GM18507 (cell line): ENCODE measurements around the gene FES.

Experiments
- DNase-seq: peaks from one replicate; pipeline ENCODE4 v3.0.0; 2011; ENCODE audit warnings: low read depth; ENCODE audit not compliant: insufficient read length; ENCODE audit errors: extremely low spot score
- FAIRE-seq: peaks from 2 replicates; lab custom pipeline; 2011; peaks lifted over from hg19 to GRCh38; lab: Jason Lieb, UNC

Gene FES

GRCh38 chr15:90860450-90860849 is 23.9 kb upstream of the FES start:
- DNase-seq = no peak

GRCh38 chr15:90860942-90861675 is 23.2 kb upstream of the FES start:
- DNase-seq (no peak), FAIRE-seq (no peak)

More at GRCh38 chr15:90860450-90860849, 23.9 kb upstream of the FES start:
- no peak for FAIRE-seq

DNA sequence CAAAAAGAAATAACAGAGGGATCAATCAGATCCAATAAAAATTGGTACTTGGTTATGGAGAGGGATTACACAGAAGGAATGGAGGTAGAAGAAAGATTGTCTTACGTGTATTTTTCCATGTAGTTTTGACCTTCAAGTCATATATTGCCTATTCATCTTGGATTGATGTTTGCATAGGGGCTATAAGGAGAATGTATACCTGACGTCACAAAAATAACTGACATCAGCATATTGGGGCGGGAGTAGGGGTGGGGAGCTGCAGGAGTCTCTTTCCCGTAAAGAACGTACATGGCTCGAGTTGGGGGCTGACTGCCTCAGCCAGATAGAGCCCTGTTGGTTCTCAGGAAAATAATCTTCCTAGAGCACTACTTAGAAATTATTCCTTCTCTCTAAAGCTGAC is 21.8 kb upstream of the FES start:
- no peak for FAIRE-seq
- no peak for DNase-seq

DNA sequence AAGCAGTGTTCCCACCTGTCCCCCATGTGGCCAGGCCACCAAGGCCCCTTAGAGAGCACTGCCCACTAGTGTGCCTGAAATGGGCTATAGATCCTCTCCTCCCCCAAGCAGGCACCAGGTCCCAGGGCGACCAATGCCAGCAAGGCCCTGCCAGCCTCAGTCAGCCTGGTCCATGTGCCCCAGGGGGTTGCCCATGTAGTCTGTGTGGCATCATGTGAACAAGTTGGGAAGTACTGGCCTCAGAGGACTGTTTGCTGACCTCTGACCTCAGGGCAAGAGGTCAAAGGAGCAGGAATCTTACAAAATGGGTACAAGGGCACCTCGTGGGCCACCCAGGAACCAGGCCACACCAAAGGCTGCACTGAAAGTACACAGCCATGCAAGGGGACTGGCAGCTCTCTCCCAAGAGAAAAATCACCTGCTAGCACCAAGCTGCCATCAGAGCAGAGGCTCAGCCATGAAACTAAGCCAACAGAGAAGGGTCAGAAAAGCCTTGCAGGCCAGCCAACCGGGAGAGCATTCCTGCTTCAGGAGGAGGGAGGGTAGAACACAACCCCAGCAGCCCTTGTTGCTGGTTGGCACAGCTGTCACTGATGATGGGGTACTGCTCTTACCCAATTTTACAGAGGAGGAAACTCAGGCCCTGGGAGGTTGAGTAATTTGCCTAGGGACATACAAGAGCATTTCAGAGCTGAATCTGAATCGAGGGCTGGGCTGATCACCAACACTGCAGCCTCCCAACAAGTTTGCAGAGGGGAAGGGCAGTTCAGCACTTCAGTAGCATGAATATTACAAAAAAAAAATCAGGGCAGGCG is 21.1 kb upstream of the FES start:
- no peak for DNase-seq
- no peak for FAIRE-seq

DNA sequence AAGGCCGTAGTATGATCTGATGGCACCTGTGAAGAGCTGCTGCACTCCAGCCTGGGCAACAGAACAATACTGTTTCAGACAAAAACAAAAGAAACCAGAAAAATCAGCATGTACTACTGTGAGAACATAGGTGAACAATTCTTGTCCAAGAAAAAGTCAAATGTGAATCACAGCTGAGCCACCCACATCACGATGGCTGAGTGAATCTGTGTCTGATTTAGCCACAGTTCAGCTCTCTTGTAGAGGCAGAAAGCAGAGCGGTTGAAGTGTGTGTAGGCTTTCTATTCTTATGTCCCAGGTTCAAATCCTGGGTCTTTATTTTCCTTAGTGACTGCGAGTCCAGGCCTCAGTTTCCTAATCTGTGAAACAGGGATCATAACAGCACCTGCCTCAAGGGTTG is 20.3 kb upstream of the FES start:
- no peak for DNase-seq
- no peak for FAIRE-seq

GRCh38 chr15:90864507-90864906 is 19.8 kb upstream of the FES start:
- no peak for FAIRE-seq
- DNase-seq = no peak

- DNase-seq (no peak), FAIRE-seq (no peak)
These were observed 18.6 kb upstream of the FES start for GRCh38 chr15:90865702-90866101.

GRCh38 chr15:90866161-90866715 is 18.1 kb upstream of the FES start:
- no peak for FAIRE-seq

DNA sequence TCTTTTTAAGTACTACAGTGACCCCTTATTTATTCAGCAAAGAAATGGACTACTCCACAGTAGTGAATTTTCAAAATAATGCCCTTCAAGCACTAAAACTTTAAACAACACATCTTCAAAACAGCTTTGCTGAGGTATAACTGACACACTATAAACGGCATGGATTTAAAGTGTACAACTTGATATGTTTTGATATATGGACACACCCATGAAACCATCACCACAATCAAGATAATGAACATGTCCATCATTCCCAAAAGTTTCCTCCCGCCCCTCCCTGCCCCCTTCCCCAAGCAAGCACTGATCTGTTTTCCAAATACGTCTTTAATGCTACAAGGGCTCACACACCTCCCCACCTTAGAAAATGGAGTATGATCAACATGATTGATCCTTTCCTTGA is 17.5 kb upstream of the FES start:
- FAIRE-seq = no peak

More at GRCh38 chr15:90866161-90866715, 18.1 kb upstream of the FES start:
- no peak for DNase-seq

DNA sequence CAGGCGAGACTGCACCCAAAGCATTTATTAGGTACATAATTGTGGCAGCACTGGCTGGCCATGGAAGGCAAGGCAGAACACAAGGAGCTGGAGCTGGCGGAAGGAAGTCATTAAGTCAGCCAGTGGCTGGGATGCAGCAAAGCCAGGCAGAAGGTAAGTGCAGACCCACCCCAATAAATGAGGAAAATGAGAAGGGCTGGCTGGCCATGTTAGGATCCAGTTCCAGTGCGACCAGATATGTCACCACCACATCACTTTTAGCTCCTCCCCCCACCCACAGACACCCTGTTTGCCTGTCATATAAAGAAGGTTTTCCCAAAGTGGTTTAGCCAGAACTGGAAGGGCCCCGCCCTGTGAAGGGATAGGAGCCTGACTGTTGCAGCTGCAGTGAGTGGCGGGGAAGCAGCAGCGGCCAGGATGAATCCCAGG is 16.0 kb upstream of the FES start, which contains the start of gene FURIN:
Gene FURIN, plus strand, starts transcription at position 328 of the 429 bp plus-strand sequence. CDS start 7,153 bp downstream, outside the sequence.
- DNase-seq = no peak
- no peak for FAIRE-seq

More for the DNA sequence above, 17.5 kb upstream of the FES start:
- no peak for DNase-seq

- FAIRE-seq (no peak), DNase-seq (no peak)
These were observed 15.2 kb upstream of the FES start for GRCh38 chr15:90869140-90869541.

DNA sequence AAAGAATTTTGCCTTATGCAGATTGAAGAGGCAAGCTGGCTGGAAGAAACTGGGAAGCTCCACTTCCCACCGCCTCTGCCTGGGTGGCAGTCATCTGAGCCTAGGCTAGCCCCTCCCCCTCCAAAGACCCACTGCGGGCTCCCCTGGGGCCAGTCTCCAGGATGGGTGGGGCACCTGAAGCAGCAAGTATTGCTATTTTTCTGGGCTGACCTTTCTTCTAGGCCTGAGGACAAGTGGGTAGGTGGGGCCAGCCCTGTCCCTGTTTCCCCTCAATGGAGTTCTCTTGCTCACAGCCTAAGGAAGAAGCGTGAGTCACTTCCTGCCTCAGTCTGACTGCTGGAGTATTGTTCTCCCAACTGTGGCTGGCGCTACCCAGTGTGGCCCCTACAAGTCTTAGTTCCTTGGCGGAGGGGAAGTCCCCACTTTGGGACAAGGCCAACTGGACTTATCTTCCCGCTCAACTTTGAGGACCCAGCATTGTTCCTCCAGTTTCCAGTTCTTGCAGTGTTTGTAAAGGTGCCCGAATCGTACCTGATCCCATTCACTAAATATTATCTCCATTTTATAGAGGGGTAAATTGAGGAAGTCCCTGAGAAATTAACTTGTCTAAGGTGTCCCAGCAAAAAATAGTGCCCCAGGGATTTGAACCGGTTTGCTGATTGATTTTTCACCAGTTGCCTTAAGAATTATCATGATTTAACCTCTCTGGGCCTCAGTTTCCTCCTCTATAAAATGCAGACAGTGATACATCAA is 14.5 kb upstream of the FES start:
- DNase-seq (no peak), FAIRE-seq (no peak)

DNA sequence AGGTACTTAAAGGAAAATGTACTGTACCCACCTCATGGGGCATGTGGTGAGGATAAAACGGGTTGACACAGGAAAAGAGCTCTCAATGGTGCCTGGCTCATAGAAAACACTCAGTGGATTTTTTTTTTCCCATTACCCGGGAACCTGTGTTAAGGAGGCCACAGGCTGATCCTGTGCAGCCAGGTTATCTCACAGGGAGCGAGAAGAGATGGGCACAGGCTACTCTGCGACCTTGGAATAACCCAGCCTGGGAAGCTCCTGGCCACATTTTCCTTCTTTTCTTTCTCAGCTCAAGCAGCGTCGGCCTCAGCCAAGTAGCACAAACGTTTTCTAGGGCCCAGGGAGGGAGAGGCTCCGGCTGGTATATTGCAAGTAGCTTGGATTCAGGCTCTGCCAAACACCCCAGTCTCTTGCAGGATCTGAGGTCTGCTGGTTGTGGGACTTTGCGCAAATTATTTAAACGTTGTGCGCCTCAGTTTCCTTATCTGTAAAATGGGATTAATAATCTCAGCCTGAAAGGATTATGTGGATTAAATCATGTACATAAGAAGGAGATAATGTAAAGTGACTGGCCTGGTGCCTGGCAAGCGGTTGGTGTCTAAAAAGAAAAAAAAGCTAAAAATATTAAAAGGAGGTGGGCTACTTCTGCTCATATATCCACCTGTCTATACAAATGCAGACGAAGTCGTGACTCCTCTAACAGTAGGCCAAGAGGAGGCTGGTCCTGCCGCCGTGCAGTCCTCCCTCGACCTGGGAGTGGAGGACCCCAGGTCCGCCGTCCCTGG is 13.8 kb upstream of the FES start:
- DNase-seq = no peak
- FAIRE-seq = no peak

- FAIRE-seq (no peak), DNase-seq (peak; percentile 9)
These were observed 13.1 kb upstream of the FES start for GRCh38 chr15:90871139-90871715.

DNA sequence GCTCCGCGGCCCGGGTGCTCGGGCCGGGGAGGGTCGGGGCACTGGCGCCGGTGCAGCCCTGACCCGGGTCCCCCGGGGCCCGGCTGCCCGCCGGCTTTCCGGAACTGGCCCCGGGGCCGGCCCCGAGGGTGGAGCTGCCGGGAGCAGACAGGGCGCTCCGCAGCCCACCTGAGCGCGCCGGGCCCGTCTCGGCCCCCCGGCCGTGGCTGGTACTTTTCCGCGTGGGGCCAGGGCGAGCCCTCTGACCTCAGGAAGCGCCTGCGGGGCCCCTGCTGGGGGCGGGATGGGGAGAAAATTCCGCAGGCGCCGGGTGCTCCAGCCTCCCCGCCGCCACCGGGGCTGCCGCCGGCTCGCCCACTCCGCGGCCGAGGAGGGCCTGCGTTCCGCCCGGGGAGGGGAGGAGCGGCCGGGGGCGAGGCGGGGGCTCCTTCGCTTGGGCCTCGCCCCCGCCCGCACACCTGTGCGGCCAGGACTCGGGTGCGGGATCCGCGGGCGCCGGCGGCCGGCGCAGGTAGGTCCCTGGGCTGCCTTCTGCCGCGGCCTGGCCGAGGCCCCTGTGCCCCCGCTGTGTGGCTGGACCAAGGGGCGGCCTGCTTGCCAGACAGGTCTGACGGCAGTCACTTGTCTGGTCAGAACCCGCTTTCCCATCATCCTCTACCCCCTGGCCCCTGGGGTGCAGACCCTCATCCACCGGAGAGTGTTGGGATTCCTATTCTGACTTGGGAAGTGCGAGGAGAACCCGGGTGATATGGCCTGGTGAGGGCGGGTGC is 12.4 kb upstream of the FES start:
- FAIRE-seq (no peak), DNase-seq (peak; percentile 12)

DNA sequence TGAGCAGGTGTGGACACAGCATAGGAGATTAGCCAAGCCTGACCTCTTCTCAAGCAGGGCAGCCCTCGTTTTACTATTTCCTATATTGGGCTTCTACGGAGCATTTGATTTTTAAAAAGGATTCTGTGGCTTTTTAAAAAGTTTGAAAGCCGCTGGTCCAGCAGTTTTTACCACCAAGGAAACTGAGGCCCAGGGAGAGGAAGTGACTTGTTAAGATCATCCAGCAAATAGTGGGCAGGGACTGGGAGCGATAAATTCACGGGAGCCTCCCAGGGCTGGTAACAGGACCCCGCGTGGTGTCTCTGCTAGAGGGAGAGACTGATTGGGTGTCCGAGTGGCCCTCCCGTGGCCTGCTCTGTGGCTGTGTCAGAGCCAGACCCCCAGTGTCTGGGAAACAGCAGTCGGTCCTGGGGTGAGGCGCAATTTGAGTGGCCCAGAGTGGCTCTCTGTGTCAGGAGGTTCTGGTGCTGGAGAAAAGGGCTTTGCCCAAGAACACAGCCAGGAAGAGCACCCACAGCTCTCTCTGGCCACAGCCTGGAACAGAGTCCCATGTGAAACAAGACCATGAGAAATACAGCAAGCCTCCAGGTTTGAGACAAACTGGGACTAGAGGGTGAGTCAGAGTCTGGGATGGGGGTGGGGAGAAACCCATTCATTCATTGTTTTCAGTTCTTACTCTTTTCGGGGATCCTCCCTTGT is 11.7 kb upstream of the FES start:
- FAIRE-seq (no peak), DNase-seq (no peak)

DNA sequence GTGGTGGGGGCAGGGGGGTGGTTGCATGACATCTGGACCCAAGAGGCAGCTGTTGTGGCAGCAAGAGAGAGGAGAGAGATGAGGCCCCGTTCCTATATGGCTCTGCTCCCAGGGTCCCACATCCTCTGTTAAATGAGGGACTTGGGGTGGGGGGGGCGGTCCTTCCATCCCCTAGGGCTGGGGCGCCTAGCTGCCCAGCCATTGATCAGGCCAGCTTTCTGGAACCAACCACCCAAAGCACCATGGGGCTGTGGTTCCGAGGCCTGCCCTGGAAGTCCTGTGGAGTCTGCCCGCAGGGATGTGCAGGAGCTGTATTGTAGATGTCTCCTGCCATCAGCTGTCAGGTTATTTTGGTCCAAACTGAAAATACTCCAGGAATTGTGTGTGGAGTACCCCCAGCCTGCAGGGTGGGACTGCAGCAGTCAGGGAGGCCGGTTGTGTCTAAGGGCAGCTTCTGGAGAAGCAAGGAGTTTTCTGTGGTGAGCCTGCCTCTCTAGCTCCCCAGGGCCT is 10.8 kb upstream of the FES start:
- FAIRE-seq = no peak

More for the DNA sequence above, 10.8 kb upstream of the FES start:
- DNase-seq = no peak
